Activated naive CD4-positive, alpha-beta T cell treated with anti-CD3 and anti-CD28 coated beads, Interleukin-2, amount 50 U/mL, for 72 hours (primary cell): ENCODE data around the gene SPATA9. TPM values are rescaled to one million over a fixed set of nuclear protein-coding genes. Genes with fewer than 3 reads are reported as not detected.
A peak's percentile ranks its signal among the peaks of the same experiment; 100 is the strongest.
"Not testable (repeated sequence)": the region's sequence is repeated elsewhere in the genome, so short reads cannot be mapped to it uniquely, and the experiment has no call there.

Experiments
- ATAC-seq, 2 donors: fragments of 150-1000 bp; cut with Tn5 transposase; 2 replicates each; pipeline ENCODE4 v1.10.0; 2021; ENCODE audit warnings: mild to moderate bottlenecking in 2 of 2, moderate library complexity in 2 of 2
- DNase-seq, 2 donors: peaks; one replicate each; pipeline ENCODE4 v3.0.0; 2021 to 2022; ENCODE audit warnings: low spot score in 2 of 2
- H3K27ac Mint-ChIP-seq, 2 donors: one replicate each; pipeline ENCODE4 v1.8.0; 2022; ENCODE audit warnings: mild to moderate bottlenecking in 2 of 2, mixed read lengths in 2 of 2
- H3K36me3 Mint-ChIP-seq, 2 donors: one replicate each; pipeline ENCODE4 v1.8.0; 2022; ENCODE audit warnings: mixed read lengths in 2 of 2
- H3K9me3 Mint-ChIP-seq, 2 donors: one replicate each; pipeline ENCODE4 v1.8.0; 2022; ENCODE audit warnings: mixed read lengths in 2 of 2
- total RNA-seq, 2 donors: library from RNA; stranded (reverse); gene quantifications; one replicate each; pipeline ENCODE4 v1.2.3, GENCODE V29; 2022

Gene SPATA9
- total RNA-seq, 2 donors from 2014 or later, result not detected

- no peaks in the 10 kb centered on the region for H3K36me3 Mint-ChIP-seq
- ATAC-seq (no peak), DNase-seq (no peak)
- no peak overlapping the region for H3K27ac Mint-ChIP-seq
- H3K9me3 Mint-ChIP-seq, result no peaks in the 10 kb centered on the region
These were observed 38.9 kb upstream of the SPATA9 start for GRCh38 chr5:95721582-95722295.

GRCh38 chr5:95720094-95720786 is 37.4 kb upstream of the SPATA9 start:
- Mint-ChIP-seq H3K36me3 (no peaks in the 10 kb centered on the region), H3K9me3 (no peaks in the 10 kb centered on the region), H3K27ac (no peak overlapping the region)
- DNase-seq (no peak), ATAC-seq (no peak)

- no peak for ATAC-seq
- Mint-ChIP-seq H3K36me3 (no peaks in the 10 kb centered on the region), H3K27ac (no peak overlapping the region), H3K9me3 (peaks cover 0 to 3% of the 10 kb centered on the region in 2 donors)
- DNase-seq, result no peak
These were observed 35.9 kb upstream of the SPATA9 start for GRCh38 chr5:95718738-95719137.

- peak; percentile 54 to 87 for ATAC-seq
- H3K9me3 Mint-ChIP-seq, result peaks cover 0 to 3% of the 10 kb centered on the region in 2 donors
- H3K27ac Mint-ChIP-seq, result no peak overlapping the region
- DNase-seq, result no peak
- no peaks in the 10 kb centered on the region for H3K36me3 Mint-ChIP-seq
These were observed 35.4 kb upstream of the SPATA9 start for GRCh38 chr5:95718203-95718602.

GRCh38 chr5:95717439-95717838 is 34.6 kb upstream of the SPATA9 start:
- no peak for DNase-seq
- H3K27ac Mint-ChIP-seq, result no peak overlapping the region

GRCh38 chr5:95715799-95716461 is 33.1 kb upstream of the SPATA9 start:
- ATAC-seq, result peak; percentile 36 to 77
- H3K36me3 Mint-ChIP-seq, result no peaks in the 10 kb centered on the region
- DNase-seq, result no peak
- H3K9me3 Mint-ChIP-seq, result peaks cover 0 to 3% of the 10 kb centered on the region in 2 donors
- H3K27ac Mint-ChIP-seq, result no peak overlapping the region

More at GRCh38 chr5:95717439-95717838, 34.6 kb upstream of the SPATA9 start:
- no peak for ATAC-seq
- H3K9me3 Mint-ChIP-seq, result peaks cover 0 to 3% of the 10 kb centered on the region in 2 donors
- H3K36me3 Mint-ChIP-seq, result no peaks in the 10 kb centered on the region

- ATAC-seq, result no peak
- H3K9me3 Mint-ChIP-seq, result peaks cover 0 to 3% of the 10 kb centered on the region in 2 donors
- no peak overlapping the region for H3K27ac Mint-ChIP-seq
- no peak for DNase-seq
- no peaks in the 10 kb centered on the region for H3K36me3 Mint-ChIP-seq
These were observed 31.3 kb upstream of the SPATA9 start for GRCh38 chr5:95713960-95714710.

- H3K36me3 Mint-ChIP-seq, DNase-seq, H3K27ac Mint-ChIP-seq, H3K9me3 Mint-ChIP-seq, ATAC-seq: not testable (repeated sequence)
These were observed 30.5 kb upstream of the SPATA9 start for GRCh38 chr5:95713246-95713645.

- peak in 1 of 2 donors; percentile 44 for DNase-seq
- peak; percentile 82 to 95 for ATAC-seq
- Mint-ChIP-seq H3K36me3 (no peaks in the 10 kb centered on the region), H3K9me3 (peaks cover 0 to 3% of the 10 kb centered on the region in 2 donors), H3K27ac (no peak overlapping the region)
These were observed 29.7 kb upstream of the SPATA9 start for GRCh38 chr5:95712347-95712958.

- no peak for DNase-seq
- H3K9me3 Mint-ChIP-seq, result peaks cover 0 to 3% of the 10 kb centered on the region in 2 donors
- no peak overlapping the region for H3K27ac Mint-ChIP-seq
- no peak for ATAC-seq
- no peaks in the 10 kb centered on the region for H3K36me3 Mint-ChIP-seq
These were observed 28.9 kb upstream of the SPATA9 start for GRCh38 chr5:95711501-95712346.

GRCh38 chr5:95710651-95711500 is 28.1 kb upstream of the SPATA9 start:
- not testable (repeated sequence) for H3K27ac Mint-ChIP-seq, DNase-seq, ATAC-seq, H3K9me3 Mint-ChIP-seq, H3K36me3 Mint-ChIP-seq

GRCh38 chr5:95709967-95710650 is 27.3 kb upstream of the SPATA9 start:
- Mint-ChIP-seq H3K9me3 (peaks cover 0 to 3% of the 10 kb centered on the region in 2 donors), H3K36me3 (no peaks in the 10 kb centered on the region), H3K27ac (no peak overlapping the region)
- DNase-seq (no peak), ATAC-seq (no peak)

GRCh38 chr5:95708876-95709275 is 26.1 kb upstream of the SPATA9 start:
- Mint-ChIP-seq H3K27ac (no peak overlapping the region), H3K9me3 (no peaks in the 10 kb centered on the region), H3K36me3 (no peaks in the 10 kb centered on the region)
- ATAC-seq (no peak), DNase-seq (no peak)

GRCh38 chr5:95707534-95708188 is 24.9 kb upstream of the SPATA9 start:
- not testable (repeated sequence) for H3K27ac Mint-ChIP-seq, H3K36me3 Mint-ChIP-seq, ATAC-seq, H3K9me3 Mint-ChIP-seq, DNase-seq
